Common myeloid progenitor, CD34-positive (primary cell): ENCODE results near the gene SNTG2.

ENCODE experiments used
- CTCF ChIA-PET: fragments of 350-600 bp; sonication (Branson Sonifier 250); formaldehyde crosslinking; loops from one replicate; lab custom pipeline; 2021; ENCODE audit warnings: antibody characterized with exemption; lab: Charles Lee
- POLR2A ChIA-PET: fragments of 350-600 bp; sonication (Branson Sonifier 250); formaldehyde crosslinking; loops from one replicate; lab custom pipeline; 2021; ENCODE audit warnings: antibody characterized with exemption; lab: Charles Lee
- DNase-seq, 3 donors: peaks; one replicate each; pipeline versions ENCODE4 v3.0.0 to v3.0.0-alpha.2; 2013
- H3K27ac ChIP-seq, 2 experiments: 1 replicate in 1 of 2; 2 replicates in 1 of 2; pipeline ENCODE4 v1.7.0; 2013; ENCODE audit warnings: inconsistent platforms in 2 of 2, low read length in 2 of 2, mild to moderate bottlenecking in 2 of 2, low read depth in 1 of 2, moderate library complexity in 1 of 2; ENCODE audit not compliant: severe bottlenecking in 2 of 2, insufficient read depth in 1 of 2, poor library complexity in 1 of 2
- H3K27me3 ChIP-seq, 5 experiments: replicated peaks in 2 of 5; 1 replicate in 3 of 5; 2 replicates in 2 of 5; pipeline versions ENCODE4 v1.6.1 to v1.7.0; 2013; ENCODE audit warnings: low read length in 4 of 5, mild to moderate bottlenecking in 2 of 5, moderate library complexity in 2 of 5, inconsistent platforms in 1 of 5; ENCODE audit not compliant: insufficient read depth in 5 of 5, control insufficient read depth in 4 of 5
- H3K36me3 ChIP-seq, 4 experiments: 1 replicate in 2 of 4; 2 replicates in 2 of 4; pipeline versions ENCODE4 v1.6.1 to v1.7.0; 2013; ENCODE audit warnings: low read length in 3 of 4, control low read depth in 1 of 4, mild to moderate bottlenecking in 1 of 4; ENCODE audit not compliant: control insufficient read depth in 4 of 4, insufficient read depth in 4 of 4
- H3K4me1 ChIP-seq, 4 experiments: 1 replicate in 3 of 4; 2 replicates in 1 of 4; pipeline versions ENCODE4 v1.6.1 to v1.7.1; 2013; ENCODE audit warnings: low read length in 3 of 4, mild to moderate bottlenecking in 3 of 4, control low read depth in 1 of 4, inconsistent platforms in 1 of 4, moderate library complexity in 1 of 4; ENCODE audit not compliant: control insufficient read depth in 4 of 4, insufficient read depth in 4 of 4; ENCODE audit errors: control extremely low read depth in 1 of 4
- H3K4me3 ChIP-seq, 7 experiments: 1 replicate in 4 of 7; 2 replicates in 3 of 7; pipeline versions ENCODE4 v1.5.1 to v1.7.0; 2013; ENCODE audit warnings: mild to moderate bottlenecking in 7 of 7, low read length in 6 of 7, moderate library complexity in 6 of 7, inconsistent platforms in 2 of 7, low read depth in 2 of 7, control low read depth in 1 of 7; ENCODE audit not compliant: insufficient read depth in 4 of 7, control insufficient read depth in 1 of 7; ENCODE audit errors: extremely low read depth in 1 of 7
- H3K9me3 ChIP-seq, 5 experiments: 1 replicate in 4 of 5; 2 replicates in 1 of 5; pipeline versions ENCODE4 v1.6.1 to v1.7.1; 2013; ENCODE audit warnings: low read length in 4 of 5, mild to moderate bottlenecking in 2 of 5, inconsistent platforms in 1 of 5, low read depth in 1 of 5, moderate library complexity in 1 of 5; ENCODE audit not compliant: control insufficient read depth in 4 of 5, insufficient read depth in 2 of 5; ENCODE audit errors: control extremely low read depth in 1 of 5
- WGBS: methylation state at CpG from one replicate; pipeline ENCODE4 v1.1.5; 2013; ENCODE audit not compliant: insufficient coverage; 5-methylcytosine and 5-hydroxymethylcytosine counted together

SNTG2 gene

DNA sequence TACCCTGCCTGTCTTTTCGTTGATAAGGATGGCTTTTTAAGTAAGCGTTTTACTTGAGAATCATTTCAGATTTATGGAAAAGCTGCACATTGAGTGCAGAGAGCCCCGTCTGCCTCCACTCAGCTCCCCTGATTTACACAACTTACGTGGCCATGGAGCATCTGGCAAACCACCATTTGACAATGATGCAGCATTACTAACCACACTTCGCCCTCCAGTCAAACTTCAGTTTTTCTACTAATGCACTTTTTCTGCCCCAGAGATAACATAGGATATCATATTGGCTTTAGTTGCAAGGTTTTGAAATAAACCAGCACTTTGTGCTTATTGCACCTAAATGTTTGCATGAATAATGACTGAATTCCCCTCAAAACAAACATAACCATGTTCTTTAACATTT, 297.5 kb downstream of the SNTG2 start:
- Histone ChIP-seq H3K9me3 (no peaks in the 10 kb centered on the region), H3K27me3 (peaks cover 0 to 21% (median 6%) of the 10 kb centered on the region in 5 experiments), H3K4me3 (no peak overlapping the region), H3K27ac (no peak overlapping the region), H3K4me1 (no peaks in the 10 kb centered on the region), H3K36me3 (no peaks in the 10 kb centered on the region)
- peak; percentile 23 to 75 (median 69) for DNase-seq
- ChIA-PET CTCF (interaction anchor here (1.4 kb wide), 1 partner anchor 115 kb away, joined by 3 read pairs; no protein-coding TSS in a partner anchor), POLR2A (no interaction called here)
- 18% methylated on average over 4 of the region's 5 CpGs for whole genome bisulfite sequencing

GRCh38 chr2:1249897-1250687, 299.4 kb downstream of the SNTG2 start:
- Histone ChIP-seq H3K4me3 (no peak overlapping the region), H3K4me1 (no peaks in the 10 kb centered on the region), H3K36me3 (no peaks in the 10 kb centered on the region), H3K27me3 (peaks cover 0 to 20% (median 6%) of the 10 kb centered on the region in 5 experiments), H3K9me3 (peaks cover 0 to 5% (median 0%) of the 10 kb centered on the region in 5 experiments), H3K27ac (no peak overlapping the region)
- WGBS = 44% methylated on average over 8 of the region's 10 CpGs
- POLR2A ChIA-PET = no interaction called here
- peak in 1 of 3 donors; percentile 2 for DNase-seq
- CTCF ChIA-PET = no interaction called here

- no peaks in the 10 kb centered on the region for H3K36me3 ChIP-seq
- H3K4me1 ChIP-seq = no peaks in the 10 kb centered on the region
- DNase-seq = no peak
- WGBS = 94% methylated on average over 2 of the region's 5 CpGs
- peaks cover 0 to 17% (median 6%) of the 10 kb centered on the region in 5 experiments for H3K27me3 ChIP-seq
- ChIA-PET CTCF (no interaction called here), POLR2A (no interaction called here)
- peaks cover 0 to 5% (median 0%) of the 10 kb centered on the region in 5 experiments for H3K9me3 ChIP-seq
- H3K27ac ChIP-seq = no peak overlapping the region
- H3K4me3 ChIP-seq = no peak overlapping the region
These were observed 300.9 kb downstream of the SNTG2 start for GRCh38 chr2:1251520-1251919.

GRCh38 chr2:1253629-1254028, 303.0 kb downstream of the SNTG2 start:
- POLR2A ChIA-PET = no interaction called here
- DNase-seq = peak in 2 of 3 donors; percentile 23 to 28

GRCh38 chr2:1254662-1255343, 304.2 kb downstream of the SNTG2 start:
- peaks cover 0 to 5% (median 0%) of the 10 kb centered on the region in 5 experiments for H3K9me3 ChIP-seq
- whole genome bisulfite sequencing = 87% methylated on average over 16 of the region's 18 CpGs
- no peaks in the 10 kb centered on the region for H3K4me1 ChIP-seq
- peaks cover 0 to 12% (median 3%) of the 10 kb centered on the region in 5 experiments for H3K27me3 ChIP-seq
- DNase-seq = no peak
- H3K27ac ChIP-seq = no peak overlapping the region
- POLR2A ChIA-PET = no interaction called here
- CTCF ChIA-PET = no interaction called here
- H3K36me3 ChIP-seq = no peaks in the 10 kb centered on the region
- no peak overlapping the region for H3K4me3 ChIP-seq

More at GRCh38 chr2:1253629-1254028, 303.0 kb downstream of the SNTG2 start:
- 42% methylated on average over 3 of the region's 4 CpGs for WGBS
- Histone ChIP-seq H3K4me1 (no peaks in the 10 kb centered on the region), H3K9me3 (peaks cover 0 to 5% (median 0%) of the 10 kb centered on the region in 5 experiments), H3K36me3 (no peaks in the 10 kb centered on the region), H3K27ac (no peak overlapping the region), H3K4me3 (no peak overlapping the region), H3K27me3 (peaks cover 0 to 13% (median 3%) of the 10 kb centered on the region in 5 experiments)
- CTCF ChIA-PET = no interaction called here

DNA sequence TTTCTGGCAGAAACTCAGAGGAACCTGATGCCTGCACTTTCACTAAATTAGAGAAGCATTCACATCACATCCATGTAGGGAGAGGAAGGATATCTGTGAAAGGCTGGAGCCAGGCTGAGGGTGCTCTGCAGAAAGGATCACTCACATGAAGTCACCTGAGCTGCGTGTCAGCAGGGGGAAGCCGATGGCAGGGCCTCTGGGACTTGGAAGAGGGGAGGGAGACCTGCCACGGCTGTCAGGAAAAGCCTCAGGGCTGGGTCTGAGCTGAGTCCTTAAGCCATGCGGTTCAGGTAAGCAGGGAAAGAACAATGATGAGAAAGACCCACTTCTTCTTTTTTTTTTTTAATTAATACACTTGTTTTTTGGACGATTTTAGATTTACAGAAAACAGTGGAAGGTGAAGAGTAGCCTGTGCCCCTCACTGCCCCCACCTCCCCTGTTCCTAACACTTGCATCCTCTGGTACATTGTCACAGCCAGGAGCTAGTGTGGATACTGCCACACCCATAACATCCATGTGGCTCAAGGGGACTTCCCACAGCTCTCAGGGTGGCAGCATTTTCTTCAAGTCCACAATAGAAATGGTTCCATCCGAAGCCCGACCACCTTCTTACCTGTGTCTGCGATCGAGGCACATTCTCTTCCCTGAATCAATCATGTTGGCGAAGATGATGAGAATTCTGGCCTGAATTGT, 306.1 kb downstream of the SNTG2 start:
- Histone ChIP-seq H3K36me3 (no peaks in the 10 kb centered on the region), H3K4me3 (no peak overlapping the region), H3K4me1 (no peaks in the 10 kb centered on the region), H3K27ac (no peak overlapping the region), H3K27me3 (peaks cover 0 to 4% (median 0%) of the 10 kb centered on the region in 5 experiments), H3K9me3 (peaks cover 0 to 5% (median 0%) of the 10 kb centered on the region in 5 experiments)
- DNase-seq = no peak
- ChIA-PET CTCF (no interaction called here), POLR2A (no interaction called here)
- 90% methylated on average over 6 of the region's 10 CpGs for WGBS
